Tibial nerve (tissue), 4 donors: ENCODE results near the gene SEC31A. TPM values are rescaled to one million over a fixed set of nuclear protein-coding genes. Genes with fewer than 3 reads are reported as not detected.
A peak's percentile ranks its signal among the peaks of the same experiment; 100 is the strongest.
"Not testable (repeated sequence)": the region's sequence is repeated elsewhere in the genome, so short reads cannot be mapped to it uniquely, and the experiment has no call there.

Experiments used
- DNase-seq, 2 donors: peaks; one replicate each; pipeline ENCODE4 v3.0.0-alpha.2; 2019; ENCODE audit warnings: low spot score in 2 of 2
- H3K27ac ChIP-seq, 4 donors: fragments of 200-600 bp; sonication (generic) in 3 of 4; one replicate each; pipeline ENCODE4 v1.5.1; 2017 to 2019; ENCODE audit warnings: mild to moderate bottlenecking in 1 of 4
- H3K27me3 ChIP-seq, 2 donors: fragments of 200-600 bp; sonication (generic) in 1 of 2; one replicate each; pipeline versions ENCODE4 v1.5.1 to v1.6.0; 2017 to 2019
- H3K36me3 ChIP-seq, 3 donors: fragments of 200-600 bp; sonication (generic); one replicate each; pipeline ENCODE4 v1.5.1; 2018 to 2019
- H3K4me1 ChIP-seq, 4 donors: fragments of 200-600 bp; sonication (generic) in 3 of 4; one replicate each; pipeline ENCODE4 v1.5.1; 2017 to 2019
- H3K4me3 ChIP-seq, 4 donors: fragments of 200-600 bp; sonication (generic) in 3 of 4; one replicate each; pipeline ENCODE4 v1.5.1; 2017 to 2019; ENCODE audit warnings: mild to moderate bottlenecking in 1 of 4, moderate library complexity in 1 of 4
- H3K9me3 ChIP-seq, 4 donors: fragments of 200-600 bp; sonication (generic) in 3 of 4; one replicate each; pipeline ENCODE4 v1.5.1; 2017 to 2019
- EP300 ChIP-seq, 2 donors: sonication (generic); formaldehyde crosslinking; IDR thresholded peaks; one replicate each; pipeline ENCODE4 v1.6.1; 2017; ENCODE audit warnings: antibody characterized with exemption in 2 of 2, mild to moderate bottlenecking in 1 of 2
- POLR2A ChIP-seq, 2 donors: fragments of 450-650 bp; IDR thresholded peaks; one replicate each; pipeline ENCODE4 v1.6.1; 2017; ENCODE audit warnings: antibody characterized with exemption in 2 of 2, mild to moderate bottlenecking in 2 of 2, moderate library complexity in 2 of 2
- WGBS, 2 donors: methylation state at CpG; one replicate each; pipeline ENCODE4 v1.1.5; 2018; 5-methylcytosine and 5-hydroxymethylcytosine counted together
- total RNA-seq, 4 donors: library from RNA; depleted of rRNA; stranded (reverse); fragments of >200 nt; gene quantifications; one replicate each; pipeline ENCODE4 v1.1.0, GENCODE V29; 2016
- TF ChIP-seq, protein P1 (sequence below), 5 experiments: fragments of 200-600 bp in 3 of 5; fragments of 450-650 bp in 2 of 5; sonication (generic) in 3 of 5; IDR thresholded peaks; one replicate each; pipeline ENCODE4 v1.5.1; 2016 to 2019; ENCODE audit warnings: antibody characterized with exemption in 5 of 5, mild to moderate bottlenecking in 3 of 5, moderate library complexity in 2 of 5

Gene SEC31A
- total RNA-seq, 4 donors from 2014 or later: 171 to 190 (median 176) TPM

DNA sequence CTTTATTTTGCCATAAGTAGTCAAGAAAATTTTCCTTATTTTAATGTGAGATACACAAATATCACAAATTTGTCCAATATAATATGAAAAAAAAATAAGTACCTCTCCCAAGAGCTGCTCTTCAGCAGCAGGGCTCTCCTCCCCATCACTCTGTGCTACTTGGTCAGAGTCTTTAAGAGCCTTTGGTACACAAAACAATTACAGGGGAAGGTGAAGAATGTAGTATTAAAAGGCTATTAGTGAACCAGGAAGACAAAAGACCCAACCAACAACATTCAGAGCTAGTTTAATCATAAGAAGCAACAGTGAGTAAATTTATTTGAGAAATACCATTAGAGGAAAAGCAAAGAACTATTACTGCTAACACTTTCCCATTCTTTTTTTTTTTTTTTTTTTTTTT is 29.4 kb downstream of the SEC31A start:
- H3K36me3 ChIP-seq: peaks cover 4 to 78% (median 5%) of the 10 kb centered on the region in 3 donors
- no peaks in the 10 kb centered on the region for H3K27me3 ChIP-seq
- H3K4me1 ChIP-seq: peaks cover 0 to 7% (median 0%) of the 10 kb centered on the region in 4 donors
- H3K27ac ChIP-seq: no peak overlapping the region
- H3K9me3 ChIP-seq: no peaks in the 10 kb centered on the region
- DNase-seq: no peak
- H3K4me3 ChIP-seq: no peak overlapping the region
- TF ChIP-seq, protein P1, sequence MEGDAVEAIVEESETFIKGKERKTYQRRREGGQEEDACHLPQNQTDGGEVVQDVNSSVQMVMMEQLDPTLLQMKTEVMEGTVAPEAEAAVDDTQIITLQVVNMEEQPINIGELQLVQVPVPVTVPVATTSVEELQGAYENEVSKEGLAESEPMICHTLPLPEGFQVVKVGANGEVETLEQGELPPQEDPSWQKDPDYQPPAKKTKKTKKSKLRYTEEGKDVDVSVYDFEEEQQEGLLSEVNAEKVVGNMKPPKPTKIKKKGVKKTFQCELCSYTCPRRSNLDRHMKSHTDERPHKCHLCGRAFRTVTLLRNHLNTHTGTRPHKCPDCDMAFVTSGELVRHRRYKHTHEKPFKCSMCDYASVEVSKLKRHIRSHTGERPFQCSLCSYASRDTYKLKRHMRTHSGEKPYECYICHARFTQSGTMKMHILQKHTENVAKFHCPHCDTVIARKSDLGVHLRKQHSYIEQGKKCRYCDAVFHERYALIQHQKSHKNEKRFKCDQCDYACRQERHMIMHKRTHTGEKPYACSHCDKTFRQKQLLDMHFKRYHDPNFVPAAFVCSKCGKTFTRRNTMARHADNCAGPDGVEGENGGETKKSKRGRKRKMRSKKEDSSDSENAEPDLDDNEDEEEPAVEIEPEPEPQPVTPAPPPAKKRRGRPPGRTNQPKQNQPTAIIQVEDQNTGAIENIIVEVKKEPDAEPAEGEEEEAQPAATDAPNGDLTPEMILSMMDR (IDR thresholded peaks at IDR 0.05): no peak
- TF ChIP-seq POLR2A (IDR thresholded peaks at IDR 0.05) (no peak), EP300 (IDR thresholded peaks at IDR 0.05) (no peak)

DNA sequence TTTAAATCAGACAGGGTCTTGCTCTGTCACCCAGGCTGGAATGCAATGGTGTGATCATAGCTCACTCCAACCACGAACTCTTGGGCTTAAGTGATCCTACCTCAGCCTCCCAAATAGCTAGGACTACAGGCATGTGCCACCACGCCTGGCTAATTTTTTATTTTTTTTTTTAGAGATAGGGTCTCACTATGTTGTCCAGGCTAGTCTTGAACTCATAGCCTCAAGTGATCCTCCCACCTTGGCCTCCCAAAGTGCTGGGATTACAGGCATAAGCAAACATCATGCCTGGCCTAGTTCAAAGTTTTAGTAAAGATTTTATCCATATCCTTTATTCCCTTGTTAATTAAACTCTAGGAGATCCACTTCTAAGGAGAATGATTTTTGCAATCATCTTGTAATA is 30.5 kb downstream of the SEC31A start:
- not testable (repeated sequence) for H3K4me1 ChIP-seq, H3K27me3 ChIP-seq, H3K27ac ChIP-seq, H3K9me3 ChIP-seq, DNase-seq, H3K4me3 ChIP-seq
- WGBS, 2 donors: 95% methylated on average over 2 of the region's 2 CpGs
- H3K36me3 ChIP-seq: peaks cover 5 to 78% (median 5%) of the 10 kb centered on the region in 3 donors

DNA sequence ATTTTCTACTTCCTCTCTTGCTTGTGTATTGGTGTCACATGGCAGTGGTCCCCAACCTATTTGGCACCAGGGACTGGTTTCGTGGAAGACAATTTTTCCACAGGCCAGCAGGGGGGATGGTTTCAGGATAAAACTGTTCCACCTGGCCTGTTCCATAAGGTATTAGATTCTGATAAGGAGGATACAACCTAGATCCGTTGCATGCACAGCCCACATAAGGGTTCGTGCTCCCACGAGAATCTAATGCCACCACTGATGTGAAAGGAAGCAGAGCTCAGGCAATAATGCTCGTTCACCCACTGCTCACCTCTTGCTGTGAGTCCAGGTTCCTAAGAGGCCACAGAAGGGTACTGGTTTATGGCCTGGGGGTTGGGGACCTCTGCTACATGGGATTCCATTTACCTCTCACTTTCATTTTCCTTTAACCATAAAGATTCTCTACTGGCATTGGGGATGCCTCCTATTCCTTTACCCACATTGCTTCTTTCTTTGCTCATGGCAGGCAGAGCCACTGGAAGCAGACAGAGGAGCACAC is 38.1 kb downstream of the SEC31A start:
- Histone ChIP-seq H3K27me3 (no peaks in the 10 kb centered on the region), H3K4me3 (no peak overlapping the region), H3K27ac (no peak overlapping the region), H3K36me3 (peaks cover 7 to 99% (median 22%) of the 10 kb centered on the region in 3 donors), H3K4me1 (no peaks in the 10 kb centered on the region), H3K9me3 (no peaks in the 10 kb centered on the region)
- TF ChIP-seq, protein P1 (IDR thresholded peaks at IDR 0.05): no peak
- TF ChIP-seq POLR2A (IDR thresholded peaks at IDR 0.05) (no peak), EP300 (IDR thresholded peaks at IDR 0.05) (no peak)
- no peak for DNase-seq
- 57 to 78% methylated on average over 5 of the region's 5 CpGs for whole genome bisulfite sequencing, 2 donors

DNA sequence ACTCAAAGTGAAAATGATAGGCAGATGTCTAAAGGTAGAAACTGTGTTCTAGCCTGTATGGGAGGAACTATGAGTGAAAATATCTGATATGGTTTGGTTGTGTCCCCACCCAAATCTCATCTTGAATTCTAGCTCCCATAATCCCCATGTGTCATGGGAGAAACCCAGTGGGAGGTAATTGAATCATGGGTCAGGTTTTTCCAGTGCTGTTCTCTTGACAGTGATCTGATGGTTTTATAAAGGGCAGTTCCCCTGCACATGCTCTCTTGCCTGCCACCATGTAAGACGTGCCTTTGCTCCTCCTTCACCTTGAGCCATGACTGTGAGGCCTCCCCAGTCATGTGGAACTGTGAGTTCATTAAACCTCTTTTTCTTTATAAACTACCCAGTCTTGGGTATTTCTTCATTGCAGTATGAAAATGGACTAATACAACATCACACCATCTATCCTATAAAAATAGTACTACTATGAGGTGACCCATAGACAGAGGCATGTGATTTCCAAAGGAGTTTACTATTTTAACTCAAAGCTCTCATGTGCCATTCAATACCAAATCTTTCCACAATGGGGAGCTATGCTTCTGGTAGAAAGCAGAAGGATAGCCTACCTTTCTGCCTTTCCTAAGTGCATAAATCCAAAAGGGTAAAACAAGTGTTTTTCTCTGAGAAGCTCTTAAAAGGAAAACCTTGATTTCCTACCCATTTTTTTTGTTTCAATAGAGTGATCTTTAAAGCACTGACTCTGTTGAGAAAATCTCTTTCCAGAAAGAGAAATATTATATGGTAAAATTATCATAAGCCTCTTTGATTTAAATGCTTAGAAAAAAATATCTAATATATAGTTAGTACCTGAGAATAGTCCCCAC is 38.8 kb downstream of the SEC31A start:
- no peaks in the 10 kb centered on the region for H3K4me1 ChIP-seq
- peaks cover 7 to 99% (median 22%) of the 10 kb centered on the region in 3 donors for H3K36me3 ChIP-seq
- 70 to 85% methylated on average over 1 of the region's 1 CpG for WGBS, 2 donors
- no peak for DNase-seq
- no peaks in the 10 kb centered on the region for H3K27me3 ChIP-seq
- H3K4me3 ChIP-seq: no peak overlapping the region
- TF ChIP-seq POLR2A (IDR thresholded peaks at IDR 0.05) (no peak), EP300 (IDR thresholded peaks at IDR 0.05) (no peak)
- TF ChIP-seq, protein P1 (IDR thresholded peaks at IDR 0.05): peak in 1 of 5 experiments; percentile 31
- H3K27ac ChIP-seq: no peak overlapping the region
- H3K9me3 ChIP-seq: no peaks in the 10 kb centered on the region

DNA sequence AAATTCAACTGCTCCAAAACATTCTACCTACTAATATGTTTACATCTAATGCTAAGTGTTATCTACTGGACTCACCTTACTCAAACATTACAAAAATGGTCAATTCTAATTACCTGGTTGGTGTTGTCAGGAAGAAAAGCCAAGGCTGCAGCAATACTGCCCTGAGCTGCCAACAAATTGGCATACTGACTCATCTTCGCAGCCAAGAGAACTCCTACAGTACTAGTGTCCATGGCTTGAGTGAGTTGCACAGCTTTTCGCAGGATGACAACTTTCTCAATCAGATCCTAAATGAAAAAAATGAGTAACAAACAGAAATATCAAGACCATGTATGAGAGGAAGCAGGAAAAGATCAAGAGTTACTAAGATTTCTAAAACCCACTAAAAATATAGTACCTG is 39.6 kb downstream of the SEC31A start:
- no peak overlapping the region for H3K4me3 ChIP-seq
- H3K36me3 ChIP-seq: peaks cover 5 to 99% (median 22%) of the 10 kb centered on the region in 3 donors
- WGBS, 2 donors: 98 to 100% methylated on average over 2 of the region's 2 CpGs

More for the DNA sequence above, 39.6 kb downstream of the SEC31A start:
- H3K9me3 ChIP-seq: no peaks in the 10 kb centered on the region
- H3K27ac ChIP-seq: no peak overlapping the region
- TF ChIP-seq, protein P1 (IDR thresholded peaks at IDR 0.05): no peak
- TF ChIP-seq EP300 (IDR thresholded peaks at IDR 0.05): no peak
- no peak for TF ChIP-seq POLR2A (IDR thresholded peaks at IDR 0.05)
- DNase-seq: no peak
- no peaks in the 10 kb centered on the region for H3K27me3 ChIP-seq
- H3K4me1 ChIP-seq: no peaks in the 10 kb centered on the region
